HepG2 (cell line): Measurements from ENCODE around the gene ACBD3. TPM values are rescaled to one million over a fixed set of nuclear protein-coding genes. Genes with fewer than 3 reads are reported as not detected.

Experiments
- ATAC-seq: fragments of 200-7000 bp; cut with Tn5 transposase; 3 replicates; pipeline ENCODE4 v1.9.1; 2020; ENCODE audit warnings: mild to moderate bottlenecking, moderate library complexity
- BruUV-seq: library from RNA; stranded (reverse); fragments of 400-500 nt; replicated peaks from 2 replicates; lab custom pipeline; 2021; lab: Mats Ljungman, UMichigan
- CTCF ChIA-PET: fragments of 300-600 bp; formaldehyde crosslinking; extraction: SDS; loops from one replicate; lab custom pipeline; 2021; ENCODE audit warnings: low total read pairs, inconsistent platforms, low intra/inter-chr PET ratio; lab: Yijun Ruan, JAX
- POLR2A ChIA-PET: fragments of 350-600 bp; sonication (Branson Sonifier 250); formaldehyde crosslinking; loops from one replicate; lab custom pipeline; 2020; ENCODE audit warnings: antibody characterized with exemption, inconsistent platforms; lab: Yijun Ruan, JAX
- DNase-seq: peaks from one replicate; pipeline ENCODE4 v3.0.0-alpha.2; 2015; ENCODE audit warnings: low spot score
- FAIRE-seq: peaks from 3 replicates; lab custom pipeline; 2011; peaks lifted over from hg19 to GRCh38; lab: Jason Lieb, UNC
- H2AFZ ChIP-seq: one replicate; pipeline ENCODE4 v1.6.1; 2011; ENCODE audit warnings: low read length, inconsistent platforms
- H3K27ac ChIP-seq: fragments of 300-600 bp; 3 replicates; pipeline ENCODE4 v1.8.0; 2011; ENCODE audit warnings: mixed run types, mild to moderate bottlenecking, mixed read lengths, low read length, inconsistent platforms; ENCODE audit not compliant: insufficient read depth; ENCODE audit errors: extremely low read length
- H3K27me3 ChIP-seq, 2 experiments: fragments of 200-600 bp in 1 of 2; 2 replicates in 1 of 2; 3 replicates in 1 of 2; pipeline versions ENCODE4 v1.6.0 to v1.8.0; 2011; ENCODE audit warnings: low read length in 2 of 2, mild to moderate bottlenecking in 2 of 2, moderate library complexity in 2 of 2, inconsistent platforms in 1 of 2; ENCODE audit not compliant: insufficient read depth in 2 of 2, control insufficient read depth in 1 of 2
- H3K36me3 ChIP-seq, 2 experiments: fragments of 200-600 bp in 1 of 2; replicated peaks in 1 of 2; 2 replicates in 1 of 2; 3 replicates in 1 of 2; pipeline versions ENCODE4 v1.5.1 to v1.8.0; 2011; ENCODE audit warnings: low read length in 2 of 2, inconsistent platforms in 1 of 2; ENCODE audit not compliant: insufficient read depth in 2 of 2, control insufficient read depth in 1 of 2
- H3K4me1 ChIP-seq: 2 replicates; pipeline ENCODE4 v1.5.1; 2012; ENCODE audit warnings: low read length, inconsistent platforms; ENCODE audit not compliant: insufficient read depth
- H3K4me2 ChIP-seq: 2 replicates; pipeline ENCODE4 v1.6.0; 2011; ENCODE audit warnings: low read depth, low read length, inconsistent platforms
- H3K4me3 ChIP-seq, 3 experiments: fragments of 200-600 bp in 1 of 3; sonication (generic), shearing (Covaris generic) in 1 of 3; replicated peaks in 1 of 3; 2 replicates each; pipeline ENCODE4 v1.5.1; 2011 to 2016; ENCODE audit warnings: low read length in 3 of 3, inconsistent platforms in 2 of 3, low read depth in 2 of 3, mild to moderate bottlenecking in 2 of 3, control low read depth in 1 of 3, mixed read lengths in 1 of 3; ENCODE audit not compliant: insufficient read depth in 1 of 3
- H3K79me2 ChIP-seq: one replicate; pipeline ENCODE4 v1.6.1; 2011; ENCODE audit warnings: low read length, inconsistent platforms; ENCODE audit not compliant: insufficient read depth
- H3K9ac ChIP-seq: 2 replicates; pipeline ENCODE4 v1.6.0; 2011; ENCODE audit warnings: mild to moderate bottlenecking, low read depth, low read length, inconsistent platforms; ENCODE audit not compliant: insufficient read depth
- H3K9me3 ChIP-seq: 2 replicates; pipeline ENCODE4 v1.5.1; 2012; ENCODE audit warnings: mild to moderate bottlenecking, low read length
- H4K20me1 ChIP-seq: 2 replicates; pipeline ENCODE4 v1.6.0; 2011; ENCODE audit warnings: inconsistent platforms, mild to moderate bottlenecking, low read length, moderate library complexity; ENCODE audit not compliant: insufficient read depth
- BHLHE40 ChIP-seq: IDR thresholded peaks from 2 replicates; pipeline ENCODE4 v1.6.1; 2011; ENCODE audit warnings: low read length, improper control_type of control experiment
- DDIT3 ChIP-seq: sonication (generic); formaldehyde crosslinking; IDR thresholded peaks from 2 replicates; pipeline ENCODE4 v1.4.0; 2020; ENCODE audit warnings: mild to moderate bottlenecking, missing genetic modification reagents
- IRX3 ChIP-seq: sonication (generic); formaldehyde crosslinking; IDR thresholded peaks from 2 replicates; pipeline ENCODE4 v1.8.1; 2023; ENCODE audit warnings: mild to moderate bottlenecking, low read depth, missing genetic modification reagents, borderline replicate concordance
- KLF11 ChIP-seq: IDR thresholded peaks from 2 replicates; pipeline ENCODE4 v1.6.1; 2016; ENCODE audit warnings: missing compliant biosample characterization
- MTF1 ChIP-seq: sonication (generic); formaldehyde crosslinking; IDR thresholded peaks from 2 replicates; pipeline ENCODE4 v1.5.0; 2020; ENCODE audit warnings: missing genetic modification reagents
- MYNN ChIP-seq: sonication (generic); formaldehyde crosslinking; IDR thresholded peaks from 2 replicates; pipeline ENCODE4 v1.4.0; 2020; ENCODE audit warnings: mild to moderate bottlenecking, low read depth, missing genetic modification reagents
- NCOA1 ChIP-seq: sonication (generic); formaldehyde crosslinking; IDR thresholded peaks from 2 replicates; pipeline ENCODE4 v1.9.0; 2021; ENCODE audit warnings: missing genetic modification reagents
- NCOA5 ChIP-seq: sonication (generic); formaldehyde crosslinking; IDR thresholded peaks from 2 replicates; pipeline ENCODE4 v1.4.0; 2020; ENCODE audit warnings: missing genetic modification reagents
- TFE3 ChIP-seq: IDR thresholded peaks from 2 replicates; pipeline ENCODE4 v1.6.1; 2016
- TP53 ChIP-seq: sonication (generic); formaldehyde crosslinking; conservative IDR thresholded peaks from 2 replicates; pipeline ENCODE4 v1.4.0; 2020; ENCODE audit warnings: missing genetic modification reagents
- ZFP37 ChIP-seq: sonication (generic); formaldehyde crosslinking; IDR thresholded peaks from 2 replicates; pipeline ENCODE4 v1.4.0; 2020; ENCODE audit warnings: missing genetic modification reagents, borderline replicate concordance
- ZIK1 ChIP-seq: sonication (generic); formaldehyde crosslinking; IDR thresholded peaks from 2 replicates; pipeline ENCODE4 v1.5.0; 2020; ENCODE audit warnings: mild to moderate bottlenecking, low read depth, missing genetic modification reagents, borderline replicate concordance
- ZNF282 ChIP-seq: fragments of 450-650 bp; IDR thresholded peaks from 2 replicates; pipeline ENCODE4 v1.6.1; 2018; ENCODE audit not compliant: partially characterized antibody
- ZNF446 ChIP-seq: sonication (generic); formaldehyde crosslinking; IDR thresholded peaks from 2 replicates; pipeline ENCODE4 v1.5.0; 2020; ENCODE audit warnings: mild to moderate bottlenecking, missing genetic modification reagents
- ZNF607 ChIP-seq: sonication (generic); formaldehyde crosslinking; IDR thresholded peaks from 2 replicates; pipeline ENCODE4 v1.5.1; 2020; ENCODE audit warnings: missing genetic modification reagents, mild to moderate bottlenecking, borderline replicate concordance
- ZNF710 ChIP-seq: sonication (generic); formaldehyde crosslinking; IDR thresholded peaks from 2 replicates; pipeline ENCODE4 v1.5.0; 2020; ENCODE audit warnings: mild to moderate bottlenecking, missing genetic modification reagents, borderline replicate concordance
- ZNF83 ChIP-seq: sonication (generic); formaldehyde crosslinking; IDR thresholded peaks from 2 replicates; pipeline ENCODE4 v1.4.0; 2020; ENCODE audit warnings: missing genetic modification reagents, mild to moderate bottlenecking, borderline replicate concordance
- ZNF891 ChIP-seq: sonication (generic); formaldehyde crosslinking; IDR thresholded peaks from 2 replicates; pipeline ENCODE4 v1.5.0; 2020; ENCODE audit warnings: mild to moderate bottlenecking, missing genetic modification reagents
- WGBS: methylation state at CpG from one replicate; pipeline ENCODE4 v1.1.6; 2017; ENCODE audit warnings: low lambda C conversion rate; 5-methylcytosine and 5-hydroxymethylcytosine counted together
- in situ Hi-C: cut with HindIII; loops from 2 replicates; pipeline ENCODE4 v1.10.0; 2017; ENCODE audit warnings: low pct_unique_long_range_greater_than_20kb; ENCODE audit not compliant: extremely low pct_ligation_motif_present
- intact Hi-C: fragments of 100-400 bp; cut with micrococcal nuclease; formaldehyde crosslinking; loops from one replicate; pipeline ENCODE4 v1.10.0; 2022; ENCODE audit not compliant: unreplicated experiment
- polyA plus RNA-seq, 8 experiments: library from polyadenylated mRNA; depleted of rRNA in 3 of 8; stranded (reverse) in 7 of 8; unstranded in 1 of 8; fragments of >200 nt; fragmentation: Illumina TruSeq in 4 of 8; extraction: Trizol in 4 of 8; gene quantifications; 2 replicates each; pipeline versions ENCODE4 v1.2.1 to v1.2.3, GENCODE V29; 2011 to 2016; ENCODE audit warnings: low read depth in 4 of 8, missing spikeins in 1 of 8, mixed read lengths in 1 of 8; ENCODE audit not compliant: insufficient read depth in 1 of 8
- total RNA-seq, 5 experiments: library from RNA; depleted of rRNA; stranded (reverse); fragments of >200 nt; fragmentation: Illumina TruSeq; extraction: Trizol; gene quantifications; 2 replicates each; pipeline ENCODE4 v1.2.3, GENCODE V29; 2016; ENCODE audit warnings: low read depth in 1 of 5
- TF ChIP-seq, protein P1 (sequence below): sonication (generic); formaldehyde crosslinking; IDR thresholded peaks from 2 replicates; pipeline ENCODE4 v1.4.0; 2020; ENCODE audit warnings: missing genetic modification reagents, borderline replicate concordance

Gene ACBD3
- total and polyA plus RNA-seq, 2 of the 13 experiments (the other 11 are each of a cell fraction or from before 2014, with no cell fraction given) = 24.3 to 39.3 TPM

DNA sequence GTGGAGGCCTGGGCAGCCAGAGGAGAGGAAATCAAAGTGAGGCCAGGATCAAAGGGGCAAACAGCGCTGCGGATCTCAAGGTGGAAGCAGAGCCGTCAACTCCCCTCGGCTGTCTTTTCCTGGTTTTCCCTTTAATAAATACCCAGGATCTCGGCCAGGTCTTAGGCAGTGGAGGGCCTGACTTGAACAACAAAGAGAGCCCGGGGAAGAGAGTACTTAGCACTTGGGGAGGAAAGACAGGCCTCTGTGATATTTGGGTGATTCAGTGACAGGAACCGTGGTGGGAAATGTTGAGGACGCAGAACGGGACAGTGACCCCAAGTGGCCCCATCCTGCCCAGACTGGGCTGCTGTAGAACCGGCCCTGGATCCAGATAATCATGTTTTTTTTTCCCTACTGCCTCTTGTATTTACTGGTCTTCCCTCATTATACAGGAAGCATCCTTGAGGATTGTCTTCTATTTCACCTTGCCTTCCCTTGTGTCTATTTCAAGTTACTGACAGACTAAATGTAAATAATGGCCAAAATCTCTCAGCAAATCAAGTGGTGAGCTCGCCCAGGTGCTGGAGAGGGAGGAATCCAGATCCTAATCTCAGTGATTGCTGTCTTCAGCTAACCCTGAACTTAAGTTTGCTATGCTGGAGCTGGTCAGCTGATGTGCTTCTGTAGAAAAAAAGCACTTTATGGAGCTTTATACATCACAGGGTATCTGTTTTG lies 34.1 kb upstream of the ACBD3 start (continued):
- TF ChIP-seq, protein P1, sequence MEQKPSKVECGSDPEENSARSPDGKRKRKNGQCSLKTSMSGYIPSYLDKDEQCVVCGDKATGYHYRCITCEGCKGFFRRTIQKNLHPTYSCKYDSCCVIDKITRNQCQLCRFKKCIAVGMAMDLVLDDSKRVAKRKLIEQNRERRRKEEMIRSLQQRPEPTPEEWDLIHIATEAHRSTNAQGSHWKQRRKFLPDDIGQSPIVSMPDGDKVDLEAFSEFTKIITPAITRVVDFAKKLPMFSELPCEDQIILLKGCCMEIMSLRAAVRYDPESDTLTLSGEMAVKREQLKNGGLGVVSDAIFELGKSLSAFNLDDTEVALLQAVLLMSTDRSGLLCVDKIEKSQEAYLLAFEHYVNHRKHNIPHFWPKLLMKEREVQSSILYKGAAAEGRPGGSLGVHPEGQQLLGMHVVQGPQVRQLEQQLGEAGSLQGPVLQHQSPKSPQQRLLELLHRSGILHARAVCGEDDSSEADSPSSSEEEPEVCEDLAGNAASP (CRISPR knock-in tag) = no peak; the same call in 1 of the 2 replicates

- FAIRE-seq (no peak), ATAC-seq (peak; percentile 38), DNase-seq (no peak)
- no peaks in the 10 kb centered on the region for H3K9me3 ChIP-seq
- H2AFZ ChIP-seq = no peak overlapping the region
- no TSS peak for BruUV-seq
- peaks cover 56% of the 10 kb centered on the region for H3K4me1 ChIP-seq
- H4K20me1 ChIP-seq = no peaks in the 10 kb centered on the region
- intact Hi-C loops (no loop called here), in situ Hi-C loops (no loop called here)
- peak overlapping the region in 1 of 3 experiments; percentile 29; a peak in 1 of 6 replicates for H3K4me3 ChIP-seq
- H3K4me2 ChIP-seq = peak overlapping the region; percentile 59
- WGBS = 16% methylated on average over 10 of the region's 10 CpGs
- H3K27ac ChIP-seq = no peak overlapping the region
- CTCF ChIA-PET = no interaction called here
- H3K9ac ChIP-seq = no peak overlapping the region; the same call in 1 of the 2 replicates
- H3K27me3 ChIP-seq = peaks cover 0 to 2% of the 10 kb centered on the region in 2 experiments; a peak in 2 of 5 replicates
- H3K79me2 ChIP-seq = no peaks in the 10 kb centered on the region
- no peaks in the 10 kb centered on the region for H3K36me3 ChIP-seq
- POLR2A ChIA-PET = no interaction called here
- TF ChIP-seq KLF11 (CRISPR knock-in tag) (no peak), ZNF446 (CRISPR knock-in tag) (no peak), ZNF891 (CRISPR knock-in tag) (no peak), DDIT3 (no peak), ZNF282 (no peak), TP53 (CRISPR knock-in tag) (no peak), BHLHE40 (peak; percentile 78), TFE3 (no peak), ZIK1 (CRISPR knock-in tag) (no peak), ZNF607 (no peak), MYNN (CRISPR knock-in tag) (no peak), ZNF83 (CRISPR knock-in tag) (no peak), NCOA1 (CRISPR knock-in tag) (no peak), ZNF710 (CRISPR knock-in tag) (no peak), MTF1 (CRISPR knock-in tag) (no peak), NCOA5 (CRISPR knock-in tag) (no peak), ZFP37 (CRISPR knock-in tag) (no peak), IRX3 (CRISPR knock-in tag) (no peak)
Measured at GRCh38 chr1:226217273-226217672, 30.7 kb upstream of the ACBD3 start.
